Measurements from ENCODE around the gene KCNAB3.
"Not testable (repeated sequence)": the region's sequence is repeated elsewhere in the genome, so short reads cannot be mapped to it uniquely, and the experiment has no call there.

KCNAB3 gene

DNA sequence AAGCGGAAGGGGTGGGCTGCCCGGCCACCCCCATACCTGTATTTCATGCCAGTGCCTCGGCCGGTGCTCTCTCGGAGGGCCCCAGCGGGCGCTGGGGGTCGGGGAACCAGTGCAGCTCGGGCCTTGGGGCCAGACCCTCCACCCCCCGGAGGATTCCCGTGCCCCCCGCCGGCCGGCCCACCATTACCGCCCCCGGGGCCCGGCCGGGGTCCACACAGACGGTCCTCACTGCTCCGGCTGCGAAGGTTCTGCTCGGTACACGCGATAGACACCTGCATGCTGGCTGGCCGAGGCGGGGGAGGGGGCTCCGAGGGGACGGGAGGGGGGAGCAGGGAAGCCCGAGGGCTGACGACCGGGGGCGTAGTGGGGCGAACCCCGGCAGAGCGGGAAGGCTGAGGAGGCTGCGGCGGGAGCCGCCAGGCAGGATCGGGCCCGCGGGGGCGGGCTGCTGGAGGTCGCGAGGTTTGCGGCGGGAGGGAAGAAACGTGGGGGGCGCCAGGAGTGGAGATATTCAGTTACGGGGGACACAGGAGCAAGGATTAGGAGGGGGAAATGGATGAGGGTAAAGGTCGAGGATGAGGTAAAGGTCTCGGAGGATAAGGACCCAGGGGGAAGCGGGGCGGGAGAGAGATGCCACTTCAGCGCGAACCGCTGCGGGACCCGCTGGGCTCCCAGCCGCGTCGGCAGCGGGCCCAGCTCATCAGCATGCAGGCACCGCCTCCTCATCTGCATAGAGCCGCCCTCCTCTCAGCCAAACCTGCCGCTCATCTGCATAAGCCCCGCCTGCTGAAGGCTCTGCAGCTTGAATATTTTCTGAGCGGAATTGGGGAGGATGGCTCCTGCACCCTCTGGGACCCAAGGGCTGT is at the start of gene KCNAB3:
TSS of gene KCNAB3 (minus strand) at position 699 of the 866 bp plus-strand sequence. CDS start at position 278, 421 bp downstream.
- DNase-seq (ENCODE audit: low read depth) = no peak

DNA sequence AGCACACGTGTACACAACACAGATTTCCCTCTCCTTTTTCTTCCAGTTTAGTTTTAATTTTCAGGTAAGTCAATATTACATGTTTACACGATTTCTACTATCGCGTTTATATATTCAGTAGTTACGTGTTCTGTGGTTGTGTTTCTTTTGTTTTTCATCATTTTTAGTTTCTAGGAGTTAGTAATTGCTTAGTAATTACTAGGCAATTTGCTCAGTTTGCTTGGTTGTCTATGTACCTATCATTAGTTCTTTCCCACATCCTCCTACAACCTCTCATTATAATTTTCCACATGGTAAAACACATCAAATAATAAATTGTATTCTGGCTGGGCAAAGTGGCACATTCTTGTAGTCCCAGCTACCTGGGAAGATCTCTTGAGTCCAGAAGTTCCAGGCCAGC is 48.1 kb upstream of the KCNAB3 start:
- no peak for DNase-seq (ENCODE audit: low read depth)

DNA sequence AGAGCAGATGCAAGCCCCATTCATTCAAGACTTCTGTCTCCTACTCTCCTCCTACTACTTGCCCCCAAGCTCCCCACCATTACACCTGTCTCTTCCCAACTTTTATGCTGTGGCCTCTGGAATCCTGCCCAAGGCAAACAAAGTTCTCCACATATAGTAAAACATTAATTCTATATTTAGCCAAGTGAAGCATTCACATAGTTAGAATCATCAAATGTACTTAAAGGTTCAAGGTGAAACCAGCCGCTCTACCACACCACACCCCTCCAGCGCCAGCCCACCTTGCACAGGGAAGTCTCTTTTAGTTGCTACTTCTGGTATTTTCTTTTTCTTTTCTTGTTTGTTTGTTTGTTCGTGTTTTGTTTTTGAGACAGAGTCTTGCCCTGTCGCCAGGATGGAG is 47.4 kb upstream of the KCNAB3 start:
- DNase-seq (ENCODE audit: low read depth) = no peak

DNA sequence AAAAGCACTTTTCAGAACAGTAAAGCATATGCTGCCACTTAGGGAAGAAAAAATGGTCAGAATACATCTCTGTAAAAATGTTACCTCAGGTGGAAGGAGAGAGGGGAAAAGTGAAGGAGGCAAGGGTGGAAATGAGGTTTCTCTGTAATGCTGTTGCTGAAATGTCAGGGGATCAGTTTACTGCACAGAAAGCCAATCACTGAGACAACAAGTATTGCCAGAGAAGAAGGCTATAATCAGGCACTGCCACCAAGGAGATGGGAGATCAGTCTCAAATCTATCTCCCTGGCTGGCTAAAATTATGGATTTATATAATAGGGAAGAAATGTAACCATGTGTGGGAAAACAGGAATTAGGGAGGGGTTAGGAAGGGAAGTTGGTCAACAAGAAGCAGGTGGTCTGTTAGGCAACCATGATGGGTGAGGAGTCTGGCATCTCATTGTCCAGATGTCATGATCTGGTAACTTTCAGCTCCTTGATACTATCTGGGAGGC is 45.0 kb upstream of the KCNAB3 start:
- no peak for DNase-seq (ENCODE audit: low read depth)

DNA sequence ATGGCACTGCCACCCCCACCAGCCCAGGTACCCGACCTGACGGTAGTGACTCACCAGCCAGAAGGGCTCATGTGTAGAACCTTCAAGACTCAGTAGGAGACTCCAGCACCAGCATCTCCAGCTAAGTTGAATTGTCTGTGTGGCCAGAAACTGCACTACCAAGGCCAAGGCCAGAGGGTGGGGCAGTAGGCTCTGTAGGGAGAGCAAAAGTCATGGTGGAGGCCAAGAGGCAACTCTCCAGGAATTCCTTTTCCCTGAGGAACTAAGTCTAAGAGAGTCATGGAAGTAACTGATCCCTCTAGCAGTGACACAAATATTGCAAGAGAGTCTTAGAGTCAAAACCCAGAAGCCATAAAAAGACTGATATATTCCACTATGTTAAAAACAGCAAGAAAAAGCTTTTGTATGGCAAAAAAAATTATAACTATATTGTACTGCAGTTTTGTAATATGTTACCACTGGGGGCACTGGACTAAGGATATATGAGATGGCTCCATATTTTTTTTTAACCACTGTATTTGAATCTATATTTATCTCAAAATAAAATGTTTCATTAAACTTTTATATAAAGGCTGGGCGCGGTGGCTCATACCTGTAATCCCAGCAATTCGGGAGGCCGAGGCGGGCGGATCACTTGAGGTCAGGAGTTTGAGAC is 42.6 kb upstream of the KCNAB3 start:
- no peak for DNase-seq (ENCODE audit: low read depth)

DNA sequence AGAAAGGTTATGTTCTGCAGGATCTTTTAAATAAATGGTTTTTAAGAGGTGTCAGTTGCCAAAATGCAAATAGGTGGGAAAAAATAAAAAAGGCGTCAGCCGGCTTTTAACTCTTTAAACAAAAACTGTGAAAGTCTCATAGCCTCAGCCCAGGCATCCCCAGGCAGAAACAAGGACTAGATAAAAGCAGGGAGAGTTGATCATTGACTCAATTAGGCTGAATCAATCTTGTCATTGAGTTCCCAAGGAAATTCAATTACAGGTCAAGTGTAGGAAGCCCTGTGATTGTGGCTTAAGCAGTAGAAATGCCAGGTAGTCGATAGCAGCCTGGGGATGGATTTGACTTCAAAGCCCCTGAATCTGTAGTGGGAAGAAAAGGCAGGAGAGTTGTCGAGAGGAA is 42.0 kb upstream of the KCNAB3 start:
- DNase-seq (ENCODE audit: low read depth) = no peak

DNA sequence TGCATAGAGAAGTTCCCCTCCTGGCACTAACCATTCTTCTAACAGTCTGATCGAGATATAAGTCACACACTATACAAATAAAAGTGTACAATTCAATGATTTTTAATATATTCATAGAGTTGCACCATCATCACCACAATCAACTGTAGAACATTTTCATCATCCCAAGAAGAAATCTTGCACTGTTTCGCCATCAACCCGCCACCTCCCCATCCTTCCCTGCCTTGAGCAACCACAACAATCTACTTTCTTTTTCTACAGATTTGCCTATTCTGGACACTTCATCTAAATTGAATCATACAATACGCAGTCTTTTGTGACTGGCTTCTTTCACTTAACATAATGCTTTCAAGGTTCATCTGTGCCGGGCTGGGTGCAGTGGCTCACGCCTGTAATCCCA is 39.8 kb upstream of the KCNAB3 start:
- DNase-seq (ENCODE audit: low read depth) = no peak

DNA sequence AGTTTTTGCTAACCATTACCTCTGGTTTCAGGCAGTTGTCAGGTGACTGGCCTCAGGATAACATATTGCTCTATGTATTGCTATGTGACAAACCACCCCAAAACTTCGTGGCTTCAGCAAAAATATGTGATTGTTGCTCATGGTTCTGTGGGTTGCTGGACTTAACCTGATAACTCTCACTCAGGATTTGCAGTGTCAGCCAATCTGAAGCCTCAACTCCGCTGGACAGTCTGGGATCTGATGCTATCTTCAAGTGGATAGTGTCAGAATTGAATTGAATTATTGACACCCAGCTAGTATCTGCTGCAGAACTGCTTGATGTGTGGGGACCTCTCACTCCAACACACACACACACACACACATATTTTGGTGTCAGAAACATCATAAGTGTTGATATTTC is 38.1 kb upstream of the KCNAB3 start:
- DNase-seq (ENCODE audit: low read depth) = no peak

DNA sequence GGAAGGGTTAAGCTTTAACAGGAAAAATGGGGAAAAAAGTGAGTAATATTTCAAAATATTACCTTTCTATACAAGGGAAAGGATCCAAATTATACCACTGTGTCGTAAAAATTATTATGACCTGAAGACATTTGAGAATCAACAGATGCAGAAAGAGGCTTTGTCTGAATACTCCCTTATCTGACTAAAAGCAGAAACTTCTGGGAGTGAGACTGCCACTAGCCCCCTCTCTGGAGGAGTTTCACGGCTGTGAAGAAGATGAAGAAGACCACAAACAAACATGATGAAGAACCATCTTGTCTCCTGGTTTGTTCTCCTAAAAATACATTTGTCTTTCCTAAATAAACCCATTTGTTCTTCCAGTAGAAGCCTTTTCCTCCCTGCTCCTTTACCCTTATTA is 31.8 kb upstream of the KCNAB3 start:
- DNase-seq (ENCODE audit: low read depth) = no peak

DNA sequence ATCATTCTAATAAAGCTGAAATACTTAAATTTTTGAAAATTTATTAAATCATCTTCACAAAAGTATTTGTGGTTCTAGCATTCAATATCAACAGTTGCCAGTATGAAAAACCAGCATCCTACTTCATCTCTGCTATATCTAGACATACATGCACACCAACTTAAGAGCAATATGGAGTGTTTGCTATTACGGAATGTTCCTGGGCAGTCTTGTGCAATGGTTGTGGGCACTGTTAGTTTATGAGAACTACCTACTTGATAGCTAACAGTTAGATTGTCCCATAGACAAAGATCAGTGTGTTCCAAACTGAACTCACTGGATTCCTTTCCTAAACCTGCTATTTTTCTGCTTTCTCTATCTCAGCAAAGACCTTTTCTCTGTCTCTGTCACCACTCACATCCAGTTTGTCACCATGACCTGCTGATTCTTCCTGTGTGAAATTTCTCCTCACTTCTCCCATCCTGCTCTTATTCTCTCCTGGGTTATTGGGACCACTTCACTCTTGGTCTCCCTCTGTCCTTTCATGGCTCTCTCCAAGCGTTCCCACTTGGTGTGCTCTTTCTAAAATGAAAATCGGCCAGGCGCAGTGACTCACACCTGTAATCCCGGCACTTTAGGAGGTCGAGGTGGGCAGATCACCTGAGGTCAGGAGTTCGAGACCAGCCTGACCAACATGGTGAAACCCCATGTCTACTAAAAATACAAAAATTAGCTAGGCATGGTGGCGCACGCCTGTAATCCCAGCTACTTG is 30.0 kb upstream of the KCNAB3 start:
- DNase-seq (ENCODE audit: low read depth) = no peak

DNA sequence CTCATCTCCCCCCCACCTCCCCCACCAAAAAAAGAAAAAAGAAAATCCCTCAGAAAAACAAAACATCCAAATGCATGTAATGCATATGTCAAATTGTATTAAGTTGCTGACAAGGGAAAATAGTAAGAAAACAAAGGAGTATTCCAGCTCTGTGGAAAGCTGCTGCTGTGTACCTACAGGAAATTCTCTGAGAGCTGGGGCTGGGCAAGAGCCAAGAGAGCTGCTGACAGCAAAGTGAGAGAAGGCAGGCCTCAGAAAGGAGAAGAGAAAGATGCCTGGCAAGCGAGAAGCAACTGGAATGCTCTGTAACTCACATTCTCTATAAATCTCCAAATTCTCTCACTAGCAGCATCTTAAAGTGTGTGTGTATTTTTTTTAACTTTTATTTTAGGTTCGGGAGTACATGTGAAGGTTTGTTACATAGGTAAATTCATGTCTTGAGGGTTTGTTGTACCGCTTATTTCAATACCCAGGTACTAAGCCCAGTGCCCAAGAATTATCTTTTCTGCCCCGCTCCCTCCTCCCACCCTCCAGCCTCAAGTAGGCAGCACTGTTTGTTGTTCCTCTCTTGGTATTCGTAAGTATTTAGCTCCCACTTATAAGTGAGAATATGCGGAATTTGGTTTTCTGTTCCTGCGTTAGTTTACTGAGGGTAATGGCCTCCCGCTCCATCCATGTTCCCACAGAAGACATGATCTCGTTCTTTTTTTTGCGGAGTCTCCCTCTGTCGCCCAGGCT is 26.7 kb upstream of the KCNAB3 start:
- no peak for DNase-seq (ENCODE audit: low read depth)

DNA sequence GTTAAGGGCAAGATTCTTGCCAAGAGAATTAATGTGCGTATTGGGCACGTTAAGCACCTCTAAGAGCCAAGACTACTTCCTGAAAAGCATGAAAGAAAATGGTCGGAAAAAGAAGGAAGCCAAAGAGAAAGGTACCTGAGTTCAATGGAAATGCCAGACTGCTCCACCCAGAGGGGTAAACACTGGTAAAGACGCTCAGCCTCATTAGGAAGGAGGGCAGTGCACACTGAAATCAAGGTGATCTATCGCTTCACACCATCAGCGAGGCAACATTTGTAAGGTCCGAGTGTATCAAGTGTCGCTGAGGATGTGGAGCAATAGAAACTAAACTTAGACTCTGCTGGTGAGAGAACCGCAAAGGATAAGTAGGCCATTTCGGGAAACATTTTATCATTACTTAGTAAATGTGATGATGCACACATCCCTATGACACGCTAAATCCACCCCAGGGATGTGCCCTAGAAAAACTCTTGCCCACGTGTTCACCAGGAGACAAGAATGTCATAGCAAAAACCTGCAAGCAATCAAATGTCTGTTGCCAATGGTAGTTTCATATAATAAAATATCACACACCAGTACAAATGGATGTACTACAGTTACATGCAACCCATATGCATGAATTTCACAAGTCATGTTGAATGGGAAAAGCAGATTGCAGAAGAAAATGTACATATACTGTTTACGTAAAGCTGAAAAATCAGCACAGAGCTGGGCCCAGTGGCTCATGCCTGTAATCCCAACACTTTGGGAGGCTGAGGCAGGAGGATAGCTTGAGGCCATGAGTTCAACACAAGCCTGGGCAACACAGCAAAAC is 26.0 kb upstream of the KCNAB3 start:
- no peak for DNase-seq (ENCODE audit: low read depth)

DNA sequence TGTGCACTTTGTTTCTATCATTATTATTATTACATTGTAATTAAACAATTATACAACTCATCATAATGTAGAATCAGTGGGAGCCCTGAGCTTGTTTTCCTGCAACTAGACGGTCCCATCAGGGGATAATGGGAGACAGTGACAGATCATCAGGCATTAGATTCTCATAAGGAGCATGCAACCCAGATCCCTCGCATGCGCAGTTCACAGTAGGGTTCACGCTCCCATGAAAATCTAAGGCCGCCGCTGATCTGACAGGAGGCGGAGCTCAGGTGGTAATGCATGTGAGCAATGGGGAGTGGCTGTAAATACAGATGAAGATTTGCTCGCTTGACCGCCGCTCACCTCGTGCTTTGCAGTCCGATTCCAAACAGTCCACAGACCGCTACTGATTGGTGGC is 23.6 kb upstream of the KCNAB3 start:
- DNase-seq (ENCODE audit: low read depth) = not testable (repeated sequence)

DNA sequence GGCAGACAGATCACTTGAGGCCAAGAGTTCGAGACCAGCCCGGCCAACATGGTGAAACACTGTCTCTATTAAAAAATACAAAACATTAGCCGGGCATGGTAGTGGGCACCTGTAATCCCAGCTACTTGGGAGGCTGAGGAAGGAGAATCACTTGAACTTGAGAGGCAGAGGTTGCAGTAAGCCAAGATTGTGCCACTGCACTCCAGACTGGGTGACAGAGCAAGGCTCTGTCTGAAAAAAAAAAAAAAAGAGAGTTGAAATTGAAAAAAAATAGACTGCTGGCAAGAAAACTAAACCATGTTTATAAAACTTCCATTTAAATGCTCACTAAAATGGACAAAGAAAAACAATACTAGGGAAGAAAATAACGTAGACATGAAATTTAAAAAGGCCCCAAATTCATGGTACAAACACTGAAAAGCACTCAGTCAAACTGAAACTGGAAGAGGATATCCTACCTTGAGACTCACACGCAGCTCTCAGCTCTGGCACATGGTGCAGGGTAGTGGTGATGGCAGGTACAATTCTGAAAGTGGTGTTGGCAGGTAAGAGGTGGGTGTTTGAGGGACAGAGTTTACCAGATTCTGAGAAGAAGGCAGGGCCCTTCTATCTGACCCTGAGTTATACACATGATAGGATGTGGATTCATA is 21.6 kb upstream of the KCNAB3 start:
- DNase-seq (ENCODE audit: low read depth) = no peak

DNA sequence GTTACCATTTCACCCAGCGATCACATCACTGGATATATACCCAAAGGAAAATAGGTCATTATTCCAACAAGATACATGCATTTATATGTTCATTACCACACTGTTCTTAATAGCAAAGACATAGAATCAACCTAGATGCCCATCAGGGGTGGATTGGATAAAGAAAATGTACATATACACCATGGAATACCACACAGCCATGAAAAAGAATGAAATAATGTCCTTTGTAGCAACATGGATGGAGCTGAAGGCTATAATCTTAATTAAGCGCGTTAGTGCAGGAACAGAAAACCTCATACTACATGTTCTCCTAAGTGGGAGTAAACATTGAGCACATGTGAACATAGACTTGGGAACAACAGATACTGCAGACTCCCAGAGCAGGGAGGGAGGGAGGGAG is 20.9 kb upstream of the KCNAB3 start:
- no peak for DNase-seq (ENCODE audit: low read depth)

DNA sequence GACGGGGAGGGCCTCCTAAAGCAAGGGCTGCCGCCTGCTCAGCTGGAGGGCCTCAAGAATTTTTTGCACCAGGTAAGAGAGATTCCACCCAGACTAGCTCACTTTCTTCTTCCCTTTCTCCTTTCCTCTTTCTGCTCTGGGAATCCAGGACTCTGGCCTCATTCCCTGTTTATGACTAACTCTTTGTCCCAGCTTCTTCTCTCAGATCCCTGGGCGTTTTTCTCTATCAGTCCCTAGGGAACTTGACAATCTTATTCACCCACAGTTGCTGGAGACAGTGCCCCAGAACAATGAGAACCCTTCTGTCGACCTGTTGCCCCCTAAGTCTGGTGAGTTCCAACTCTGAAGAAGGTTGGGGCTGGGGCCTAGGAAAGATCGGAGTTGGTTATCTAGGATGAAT is 18.0 kb upstream of the KCNAB3 start:
- DNase-seq (ENCODE audit: low read depth) = no peak

DNA sequence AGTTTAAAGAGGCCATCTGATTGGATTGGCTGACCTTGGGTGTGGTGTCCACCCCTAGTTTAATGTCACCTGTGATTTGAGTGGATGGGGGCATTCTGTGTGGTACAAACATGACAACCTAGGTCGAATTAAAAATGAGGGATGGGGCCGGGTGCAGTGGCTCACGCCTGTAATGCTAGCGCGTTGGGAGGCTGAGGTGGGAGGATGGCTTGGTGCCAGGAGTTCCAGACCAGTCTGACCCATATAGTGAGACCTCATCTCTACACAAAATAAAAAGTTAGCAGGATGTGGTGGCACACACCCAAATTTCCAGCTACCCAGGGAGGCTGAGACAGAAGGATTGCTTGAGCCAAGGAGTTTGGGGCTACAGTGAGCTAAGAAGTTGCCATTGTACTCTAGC is 16.8 kb upstream of the KCNAB3 start:
- DNase-seq (ENCODE audit: low read depth) = no peak

DNA sequence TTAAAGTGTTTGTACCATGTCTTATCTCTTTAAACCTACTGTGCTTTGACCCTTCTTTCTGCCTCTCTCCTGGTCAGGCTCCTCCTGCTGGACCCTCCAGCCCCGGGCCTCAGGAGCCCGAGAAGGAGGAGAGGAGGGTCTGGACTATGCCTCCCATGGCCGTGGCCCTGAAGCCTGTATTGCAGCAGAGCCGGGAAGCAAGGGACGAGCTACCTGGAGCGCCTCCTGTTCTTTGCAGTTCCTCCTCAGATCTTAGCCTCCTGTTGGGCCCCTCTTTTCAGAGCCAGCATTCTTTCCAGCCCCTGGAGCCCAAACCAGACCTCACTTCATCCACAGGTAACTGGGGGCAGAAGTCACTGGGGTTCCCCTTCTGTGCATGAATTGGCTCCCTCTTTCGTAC is 16.0 kb upstream of the KCNAB3 start:
- no peak for DNase-seq (ENCODE audit: low read depth)

DNA sequence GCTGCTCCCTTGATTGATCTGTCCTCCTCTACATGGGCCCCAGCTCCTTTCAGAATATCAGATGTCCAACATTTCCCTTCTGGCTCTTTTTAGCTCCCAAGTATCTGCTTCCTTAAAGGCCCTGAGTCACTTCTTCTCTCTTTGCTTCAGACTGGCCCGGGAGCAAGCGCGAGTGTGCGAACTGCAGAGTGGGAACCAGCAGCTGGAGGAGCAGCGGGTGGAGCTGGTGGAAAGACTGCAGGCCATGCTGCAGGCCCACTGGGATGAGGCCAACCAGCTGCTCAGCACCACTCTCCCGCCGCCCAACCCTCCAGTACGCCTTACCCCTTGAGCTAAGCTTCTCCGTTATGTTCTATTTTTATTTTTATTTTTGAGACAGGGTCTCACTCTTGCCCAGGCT is 14.7 kb upstream of the KCNAB3 start:
- no peak for DNase-seq (ENCODE audit: low read depth)

DNA sequence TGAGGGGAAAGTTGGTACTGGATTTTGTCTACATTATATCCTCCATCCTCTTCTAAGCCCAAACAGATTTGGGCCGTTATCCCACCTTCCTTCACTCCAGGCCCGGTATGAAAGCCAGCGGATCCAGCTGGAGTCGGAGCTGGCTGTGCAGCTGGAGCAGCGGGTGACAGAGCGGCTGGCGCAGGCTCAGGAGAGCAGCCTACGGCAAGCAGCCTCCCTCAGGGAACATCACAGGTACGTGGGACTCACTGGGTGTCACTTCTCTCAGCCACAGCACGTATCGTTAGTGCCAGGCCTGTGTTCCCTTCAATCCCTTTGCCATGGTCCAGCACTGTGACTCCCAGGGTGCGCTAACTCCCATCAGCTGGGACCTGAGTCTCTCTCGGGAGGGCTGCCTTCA is 13.6 kb upstream of the KCNAB3 start:
- no peak for DNase-seq (ENCODE audit: low read depth)

DNA sequence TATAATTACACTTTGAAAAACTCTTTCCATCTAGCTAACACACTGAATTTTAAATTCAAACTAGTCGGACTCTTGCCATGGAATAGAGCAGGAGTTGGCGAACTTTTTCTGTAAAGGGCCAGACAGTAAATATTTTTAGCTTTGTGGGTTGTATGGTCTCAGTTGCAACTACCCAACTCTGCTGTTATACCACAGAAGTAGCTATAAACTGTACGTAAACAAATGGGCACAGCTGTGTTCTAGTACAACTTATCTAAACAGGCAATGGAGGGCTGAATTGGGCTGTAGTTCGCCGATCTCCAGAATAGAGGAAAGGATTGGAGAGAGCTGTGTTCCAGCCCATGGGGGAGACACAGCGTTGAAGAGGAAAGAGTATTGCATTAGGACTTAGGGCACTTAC is 11.1 kb upstream of the KCNAB3 start:
- no peak for DNase-seq (ENCODE audit: low read depth)

All from activated T-cell treated with anti-CD3 and anti-CD28 coated beads for 1 hour (primary cell).